SHP77 (cell line): ENCODE results near the gene PSME3.
"Not testable (repeated sequence)": the region's sequence is repeated elsewhere in the genome, so short reads cannot be mapped to it uniquely, and the experiment has no call there.

Source experiments
- DNase-seq, 2 experiments: peaks; one replicate each; lab custom pipeline; 2025; lab: John Stamatoyannopoulos, UW

Gene PSME3

DNA sequence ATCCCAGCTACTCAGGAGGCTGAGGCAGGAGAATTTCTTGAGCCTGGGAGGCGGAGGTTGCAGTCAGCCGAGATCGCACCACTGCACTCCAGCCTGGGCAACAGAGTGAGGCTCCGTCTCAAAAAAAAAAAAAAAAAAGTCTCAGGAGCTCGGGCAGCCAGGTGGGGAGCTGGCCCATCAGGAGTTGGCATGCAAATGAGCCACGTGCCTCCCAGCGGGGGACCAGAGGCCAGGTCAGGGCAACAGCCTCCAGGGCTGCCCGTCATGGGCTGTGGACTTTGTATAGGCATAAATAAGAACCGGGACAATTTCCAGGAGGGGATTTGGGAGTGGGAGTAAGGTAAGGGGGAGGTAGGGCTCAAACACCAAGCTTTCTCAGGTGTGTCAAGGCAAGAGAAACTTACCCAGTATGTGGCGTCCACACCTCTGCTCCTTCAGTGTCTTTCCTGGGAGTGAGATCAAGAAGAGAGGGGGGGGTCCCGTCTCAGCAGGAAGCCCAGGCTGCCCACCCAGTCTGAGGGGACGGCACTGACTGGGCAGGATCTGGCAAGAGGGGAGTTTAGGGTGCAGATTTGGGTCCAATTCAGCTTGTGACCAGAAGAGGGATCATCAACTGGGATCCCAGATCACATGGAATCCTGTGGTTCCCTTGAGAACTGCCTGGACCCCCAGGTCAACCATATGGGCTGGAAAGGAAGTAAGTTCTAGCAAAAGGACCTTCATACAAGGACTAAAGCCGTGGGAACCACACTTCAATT, 45.1 kb downstream of the PSME3 start:
- no peak for DNase-seq

DNA sequence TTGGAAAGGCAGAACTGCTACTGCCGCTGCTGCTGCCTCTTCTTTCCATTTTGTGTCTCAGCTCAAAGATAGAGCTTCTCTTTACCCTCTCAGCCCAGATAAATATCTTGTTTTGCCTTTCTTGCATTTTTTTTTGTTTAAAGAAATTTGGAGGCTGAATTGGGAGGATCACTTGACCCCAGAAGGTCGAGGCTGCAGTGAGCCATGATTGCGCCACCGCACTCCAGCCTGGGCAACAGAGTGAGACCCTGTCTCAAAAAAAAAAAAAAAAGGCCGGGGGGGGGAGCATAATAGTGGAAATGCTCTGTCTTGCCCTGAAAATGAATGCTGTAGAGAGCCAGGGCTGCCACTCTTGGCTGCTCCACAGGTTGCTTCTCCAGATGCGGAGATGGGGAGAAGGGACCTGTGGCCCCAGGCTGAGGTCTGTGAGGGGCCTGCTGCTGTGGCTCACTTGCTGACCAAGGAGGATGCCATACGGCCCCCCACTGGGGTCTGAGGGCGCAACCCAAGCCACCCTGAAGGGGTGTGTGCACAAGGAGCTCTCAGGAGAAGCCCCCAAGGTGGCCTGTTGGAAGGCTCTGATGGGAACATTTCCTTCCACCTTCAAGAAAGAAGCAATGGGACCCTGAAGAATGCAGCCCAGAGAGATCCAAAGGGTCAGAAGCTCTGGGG, 45.9 kb downstream of the PSME3 start:
- DNase-seq = no peak

DNA sequence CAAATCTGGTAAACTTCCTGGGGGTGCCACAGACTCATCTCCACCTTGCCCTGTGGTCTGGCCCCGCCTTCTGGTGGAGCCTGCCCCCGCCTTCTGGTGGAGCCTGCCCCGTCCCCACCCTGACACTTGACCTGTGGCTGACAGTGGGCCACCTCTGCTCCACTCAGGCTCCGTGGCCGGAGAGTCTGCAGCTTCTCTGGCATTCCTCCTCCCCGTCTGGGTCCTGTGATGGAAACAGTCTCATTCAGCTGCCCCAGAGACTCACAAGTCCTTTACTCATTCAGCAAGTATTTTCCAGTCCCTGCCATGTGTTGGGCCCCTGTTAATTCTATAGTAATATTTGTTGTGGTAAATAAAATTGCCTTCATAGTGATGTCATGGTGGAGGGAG, 46.4 kb downstream of the PSME3 start:
- DNase-seq = no peak

DNA sequence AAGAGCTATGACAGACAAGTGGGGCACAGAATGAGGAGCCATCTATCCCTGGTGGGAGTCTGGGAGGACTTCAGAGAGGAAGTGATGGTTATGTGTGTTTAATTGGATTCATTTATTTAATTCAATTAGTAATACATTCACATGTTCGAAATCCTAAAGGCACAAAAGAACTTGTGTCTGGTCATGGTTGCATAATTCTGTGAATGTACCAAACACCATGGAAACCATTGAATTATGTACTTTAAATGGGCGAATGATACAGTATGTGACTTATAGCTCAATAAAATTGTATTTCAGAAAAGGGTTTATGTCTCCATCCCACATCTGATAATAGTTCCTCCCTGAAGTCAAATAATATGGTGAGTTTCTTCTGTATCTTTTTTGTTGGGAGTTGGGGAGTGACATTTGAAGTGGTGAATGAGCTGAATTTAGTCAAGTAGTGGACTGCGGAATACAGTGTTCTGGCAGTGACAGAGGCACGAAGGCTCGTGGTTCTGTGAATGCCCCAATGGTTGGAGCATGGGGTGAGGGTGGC, 47.6 kb downstream of the PSME3 start:
- no peak for DNase-seq

DNA sequence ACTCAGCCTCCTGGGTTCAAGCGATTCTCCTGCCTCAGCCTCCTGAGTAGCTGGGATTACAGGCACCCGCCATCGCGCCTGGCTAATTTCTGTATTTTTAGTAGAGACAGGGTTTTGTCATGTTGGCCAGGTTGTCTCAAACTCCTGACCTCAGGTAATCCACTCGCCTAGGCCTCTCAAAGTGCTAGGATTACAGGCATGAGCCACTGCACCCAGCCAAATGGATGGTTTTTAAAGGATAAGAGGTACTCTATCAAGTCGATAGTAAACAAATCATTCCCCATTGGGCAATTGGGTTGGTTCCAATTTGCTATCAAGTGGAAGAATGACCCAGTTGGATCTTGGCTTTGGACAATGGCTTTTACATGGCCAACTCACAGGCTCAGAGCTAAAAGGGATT, 48.5 kb downstream of the PSME3 start:
- not testable (repeated sequence) for DNase-seq

DNA sequence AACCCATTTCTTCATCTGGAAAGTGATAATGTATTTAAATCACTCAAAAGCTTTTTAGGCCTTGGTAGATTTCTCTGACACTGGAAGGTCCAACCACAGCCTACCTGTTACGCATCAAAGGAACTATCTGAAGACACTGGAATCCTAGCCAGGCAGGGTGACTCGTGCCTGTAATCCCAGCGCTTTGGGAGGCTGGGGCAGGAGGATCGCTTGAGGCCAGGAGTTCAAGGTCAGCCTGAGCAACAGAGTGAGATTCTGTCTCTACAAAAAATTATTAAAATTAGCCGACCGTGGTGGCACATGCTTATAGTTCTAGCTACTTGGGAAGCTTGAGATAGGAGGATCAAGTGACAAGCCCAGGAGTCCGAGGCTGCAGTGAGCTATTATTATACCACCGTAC, 49.0 kb downstream of the PSME3 start:
- no peak for DNase-seq

DNA sequence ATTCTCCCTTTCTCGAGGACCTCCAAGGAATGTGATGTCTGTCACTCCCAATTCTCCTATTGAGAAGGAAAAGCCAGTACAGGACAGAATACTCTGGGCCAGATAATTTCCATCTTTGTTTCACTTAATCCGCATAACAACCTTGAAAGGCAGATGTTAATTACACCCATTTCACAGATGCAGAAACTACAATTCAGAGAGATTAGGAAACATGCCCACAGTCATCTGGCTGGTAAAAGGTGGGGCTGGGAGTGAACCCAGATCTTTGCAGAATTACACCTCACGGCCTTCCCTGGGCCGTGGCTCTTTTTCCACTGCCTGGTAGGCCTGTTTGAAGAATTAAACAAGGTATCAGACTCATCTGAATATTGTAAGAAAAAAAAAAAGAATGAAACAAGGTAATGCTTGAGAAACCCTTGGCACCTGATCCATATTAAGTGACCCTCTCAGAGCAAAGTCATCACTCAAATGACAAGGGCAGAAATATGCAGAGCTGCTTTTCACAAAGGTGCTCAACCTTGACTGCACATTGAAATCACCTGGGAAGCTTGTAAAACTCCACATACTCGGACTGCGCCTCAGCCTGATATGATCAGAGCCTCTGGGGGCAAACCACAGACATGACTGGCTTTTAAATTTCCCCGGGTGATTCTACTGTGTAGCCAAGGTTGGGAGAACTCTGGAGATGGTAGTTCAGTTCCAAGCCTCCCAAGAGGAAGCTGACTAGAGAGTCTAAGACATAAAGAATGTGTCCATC, 50.8 kb downstream of the PSME3 start:
- DNase-seq = no peak

DNA sequence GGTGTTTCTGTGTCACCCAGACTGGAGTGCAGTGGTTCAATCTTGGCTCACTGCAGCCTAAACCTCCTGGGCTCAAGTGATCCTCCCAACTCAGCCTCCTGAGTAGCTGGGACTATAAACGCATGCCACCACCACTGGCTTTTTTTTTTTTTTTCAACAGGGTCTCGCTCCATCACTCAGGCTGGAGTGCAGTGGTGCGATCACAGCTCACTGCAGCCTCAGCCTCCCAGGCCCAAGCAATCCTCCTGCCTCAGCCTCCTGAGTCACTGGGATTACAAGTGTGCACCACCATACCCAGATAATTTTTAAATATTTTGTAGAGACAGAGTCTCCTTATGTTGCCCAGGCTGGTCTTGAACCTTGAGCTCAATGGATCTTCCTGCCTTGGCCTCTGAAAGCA, 52.6 kb downstream of the PSME3 start:
- DNase-seq = not testable (repeated sequence)

DNA sequence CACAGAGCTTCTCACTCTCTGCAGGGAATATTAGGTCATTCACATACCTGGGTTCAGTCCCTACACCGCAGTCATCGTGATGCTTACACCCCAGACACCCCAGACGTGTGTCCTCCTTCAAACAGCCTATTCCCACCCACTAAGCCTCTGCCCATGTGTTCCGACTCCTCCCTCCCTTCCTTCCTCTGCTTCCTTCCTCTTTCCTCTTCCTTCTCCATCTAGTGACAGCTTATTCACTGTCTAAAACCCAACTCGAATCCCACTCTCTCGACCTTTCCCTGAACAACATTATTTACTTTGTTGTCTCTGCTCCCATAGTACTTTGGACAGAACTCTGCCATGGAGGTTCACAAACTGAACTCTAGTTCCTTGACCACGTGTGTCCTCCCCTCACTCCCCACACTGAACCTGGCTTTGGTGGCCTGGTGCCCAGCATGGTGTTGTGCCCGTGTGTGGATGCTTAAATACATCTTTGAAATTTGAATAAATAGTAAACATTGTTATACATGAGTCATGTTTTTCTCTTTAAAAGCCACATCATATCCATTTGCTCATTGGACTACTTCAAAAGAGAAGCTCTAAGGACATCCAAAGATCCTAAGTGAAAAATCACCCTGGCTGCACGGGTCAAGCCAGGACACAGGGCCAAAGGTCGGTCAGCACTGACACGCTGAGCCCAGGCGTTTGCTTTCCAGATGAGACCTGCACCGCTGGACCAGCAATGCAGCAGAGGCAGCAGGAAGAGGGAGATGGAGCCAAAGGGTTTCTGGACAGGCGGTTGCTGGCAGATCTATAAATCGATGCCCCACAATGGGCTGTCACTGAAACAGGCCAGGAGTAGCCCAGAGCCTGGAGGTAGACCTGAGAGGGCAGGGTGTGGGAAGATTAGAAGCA, 53.3 kb downstream of the PSME3 start:
- DNase-seq = no peak

DNA sequence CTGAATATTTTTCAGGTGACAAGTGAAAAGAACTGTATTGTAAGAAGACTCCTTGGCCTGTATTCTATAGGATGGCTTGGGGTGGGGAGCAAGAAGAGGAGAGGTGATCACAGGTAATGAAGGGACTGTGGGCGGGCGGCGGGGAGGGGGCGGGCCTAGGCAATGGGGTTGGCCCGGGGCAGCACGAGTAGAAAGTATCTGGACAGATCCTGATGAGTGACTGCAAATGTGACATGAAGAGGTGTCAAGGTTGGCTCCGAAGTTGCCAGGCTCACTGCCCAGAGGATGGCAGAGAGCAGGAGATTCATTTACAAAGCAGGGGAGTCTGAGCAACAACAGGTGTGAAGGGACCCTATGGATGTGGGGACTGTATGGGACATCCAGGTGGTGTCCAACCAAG, 56.6 kb downstream of the PSME3 start:
- no peak for DNase-seq

DNA sequence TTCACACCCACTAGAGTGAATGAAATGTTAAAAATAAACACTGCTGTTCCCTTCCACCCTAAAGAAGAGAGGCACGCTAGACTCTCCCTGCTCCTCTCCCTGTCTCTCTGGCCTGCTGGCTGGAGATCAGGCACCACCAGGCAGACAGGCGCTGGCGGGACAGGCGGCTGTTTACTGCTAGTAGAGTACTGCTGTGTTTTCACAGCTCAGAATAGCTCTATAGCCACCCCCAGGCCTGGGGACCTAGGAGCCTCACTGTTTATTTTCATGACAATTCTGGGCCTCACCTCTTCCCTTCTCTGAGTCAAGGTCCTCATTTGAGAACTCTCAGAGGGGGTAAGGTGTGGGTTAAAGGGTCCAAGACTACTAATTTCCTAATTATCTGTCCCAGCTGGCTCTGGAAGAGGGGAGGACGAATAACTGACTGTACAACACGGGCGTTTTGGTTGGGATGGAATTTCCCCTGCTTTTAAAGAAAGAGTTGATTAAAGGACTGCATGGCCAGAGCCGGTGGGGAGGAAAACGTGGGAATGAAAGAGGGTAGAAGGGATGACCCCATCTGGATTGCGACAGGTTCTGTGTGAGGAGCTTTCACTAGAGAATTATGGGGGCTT, 58.4 kb downstream of the PSME3 start:
- peak; percentile 5 to 25 for DNase-seq

DNA sequence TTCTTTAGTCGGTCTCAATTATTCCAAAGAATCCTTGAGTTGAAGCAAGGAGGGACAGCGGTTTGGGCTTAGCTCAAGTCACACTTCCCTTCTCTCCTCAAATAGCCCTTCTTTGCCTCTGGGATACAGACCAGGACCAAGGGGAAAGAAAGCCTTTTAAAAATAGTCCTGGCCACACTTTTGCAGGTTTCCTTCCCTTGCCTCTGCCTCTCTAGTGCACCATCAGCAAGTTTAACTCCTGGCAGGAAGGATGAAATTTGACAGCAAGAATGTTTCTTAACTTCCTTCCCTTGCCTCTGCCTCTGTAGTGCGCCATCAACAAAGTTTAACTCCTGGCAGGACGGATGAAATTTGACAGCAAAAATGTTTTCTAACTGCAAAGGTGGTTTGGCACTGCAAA, 60.2 kb downstream of the PSME3 start:
- no peak for DNase-seq
